ENCODE measurements around the gene SPACA7.
"Not testable (repeated sequence)": the region's sequence is repeated elsewhere in the genome, so short reads cannot be mapped to it uniquely, and the experiment has no call there.

Gene SPACA7

GRCh38 chr13:112366907-112367646, 9.1 kb upstream of the SPACA7 start:
- ATAC-seq: no peak
- no peak for DNase-seq
- peaks cover 5 to 38% of the 10 kb centered on the region in 2 donors for H3K9me3 Mint-ChIP-seq
- peaks cover 33% of the 10 kb centered on the region for H3K27me3 Mint-ChIP-seq
- H3K4me3 Mint-ChIP-seq: no peak overlapping the region
- H3K4me1 Mint-ChIP-seq: no peaks in the 10 kb centered on the region
- no peak overlapping the region for H3K27ac Mint-ChIP-seq

GRCh38 chr13:112368883-112369282, 7.3 kb upstream of the SPACA7 start:
- H3K4me3 Mint-ChIP-seq: no peak overlapping the region

GRCh38 chr13:112370311-112370710, 5.8 kb upstream of the SPACA7 start:
- DNase-seq (no peak), ATAC-seq (no peak)
- peaks cover 5 to 34% of the 10 kb centered on the region in 2 donors for H3K9me3 Mint-ChIP-seq
- H3K27ac Mint-ChIP-seq: no peak overlapping the region
- no peak overlapping the region for H3K4me3 Mint-ChIP-seq
- peaks cover 18% of the 10 kb centered on the region for H3K27me3 Mint-ChIP-seq
- H3K4me1 Mint-ChIP-seq: no peaks in the 10 kb centered on the region

More at GRCh38 chr13:112368883-112369282, 7.3 kb upstream of the SPACA7 start:
- H3K9me3 Mint-ChIP-seq: peaks cover 5 to 38% of the 10 kb centered on the region in 2 donors
- DNase-seq (no peak), ATAC-seq (no peak)
- no peaks in the 10 kb centered on the region for H3K4me1 Mint-ChIP-seq
- peaks cover 31% of the 10 kb centered on the region for H3K27me3 Mint-ChIP-seq
- H3K27ac Mint-ChIP-seq: no peak overlapping the region

GRCh38 chr13:112374271-112374670, 1.9 kb upstream of the SPACA7 start:
- Mint-ChIP-seq H3K27me3 (peaks cover 22% of the 10 kb centered on the region), H3K4me3 (no peak overlapping the region), H3K4me1 (no peaks in the 10 kb centered on the region), H3K9me3 (peaks cover 0 to 23% of the 10 kb centered on the region in 2 donors), H3K27ac (no peak overlapping the region)
- ATAC-seq (no peak), DNase-seq (no peak)

- no peaks in the 10 kb centered on the region for H3K9me3 Mint-ChIP-seq
- no peak for DNase-seq
- peak overlapping the region in 1 of 2 donors; percentile 52 for H3K27ac Mint-ChIP-seq
- no peak for ATAC-seq
- H3K4me1 Mint-ChIP-seq: no peaks in the 10 kb centered on the region
- H3K27me3 Mint-ChIP-seq: peaks cover 6% of the 10 kb centered on the region
- H3K4me3 Mint-ChIP-seq: no peak overlapping the region
Measured at GRCh38 chr13:112391746-112392145, 15.6 kb downstream of the SPACA7 start.

GRCh38 chr13:112392719-112393118, 16.6 kb downstream of the SPACA7 start:
- Mint-ChIP-seq H3K9me3 (no peaks in the 10 kb centered on the region), H3K27me3 (peaks cover 6% of the 10 kb centered on the region), H3K4me1 (no peaks in the 10 kb centered on the region), H3K4me3 (no peak overlapping the region), H3K27ac (no peak overlapping the region)
- DNase-seq (no peak), ATAC-seq (no peak)

- not testable (repeated sequence) for H3K4me3 Mint-ChIP-seq, H3K4me1 Mint-ChIP-seq, DNase-seq, ATAC-seq, H3K27ac Mint-ChIP-seq, H3K27me3 Mint-ChIP-seq, H3K9me3 Mint-ChIP-seq
Measured at GRCh38 chr13:112395022-112395421, 18.9 kb downstream of the SPACA7 start.

GRCh38 chr13:112395941-112396340, 19.8 kb downstream of the SPACA7 start:
- not testable (repeated sequence) for H3K4me1 Mint-ChIP-seq, ATAC-seq, H3K27me3 Mint-ChIP-seq, H3K4me3 Mint-ChIP-seq, H3K27ac Mint-ChIP-seq, H3K9me3 Mint-ChIP-seq, DNase-seq

GRCh38 chr13:112397108-112397507, 21.0 kb downstream of the SPACA7 start:
- H3K4me3 Mint-ChIP-seq: no peak overlapping the region
- no peak overlapping the region for H3K27ac Mint-ChIP-seq
- peaks cover 4 to 7% of the 10 kb centered on the region in 2 donors for H3K9me3 Mint-ChIP-seq
- DNase-seq (no peak), ATAC-seq (no peak)
- peaks cover 6% of the 10 kb centered on the region for H3K27me3 Mint-ChIP-seq
- no peaks in the 10 kb centered on the region for H3K4me1 Mint-ChIP-seq

GRCh38 chr13:112398347-112398746, 22.2 kb downstream of the SPACA7 start:
- peak; percentile 79 for ATAC-seq
- H3K4me3 Mint-ChIP-seq, DNase-seq, H3K4me1 Mint-ChIP-seq, H3K9me3 Mint-ChIP-seq, H3K27me3 Mint-ChIP-seq, H3K27ac Mint-ChIP-seq: not testable (repeated sequence)

GRCh38 chr13:112409828-112410227, 33.7 kb downstream of the SPACA7 start:
- not testable (repeated sequence) for H3K27ac Mint-ChIP-seq, DNase-seq, H3K4me1 Mint-ChIP-seq, ATAC-seq, H3K4me3 Mint-ChIP-seq
- peaks cover 13 to 18% of the 10 kb centered on the region in 2 donors for H3K9me3 Mint-ChIP-seq
- peaks cover 19% of the 10 kb centered on the region for H3K27me3 Mint-ChIP-seq

- Mint-ChIP-seq H3K4me1 (no peaks in the 10 kb centered on the region), H3K27me3 (peaks cover 9% of the 10 kb centered on the region), H3K4me3 (no peak overlapping the region), H3K9me3 (peaks cover 47 to 73% of the 10 kb centered on the region in 2 donors), H3K27ac (no peak overlapping the region)
- no peak for ATAC-seq
- DNase-seq: no peak
Measured at GRCh38 chr13:112416647-112417046, 40.5 kb downstream of the SPACA7 start.

GRCh38 chr13:112417079-112417478, 40.9 kb downstream of the SPACA7 start:
- ATAC-seq (no peak), DNase-seq (no peak)
- H3K27ac Mint-ChIP-seq: no peak overlapping the region
- H3K9me3 Mint-ChIP-seq: peaks cover 47 to 77% of the 10 kb centered on the region in 2 donors
- H3K4me1 Mint-ChIP-seq: no peaks in the 10 kb centered on the region
- H3K27me3 Mint-ChIP-seq: peaks cover 13% of the 10 kb centered on the region
- H3K4me3 Mint-ChIP-seq: no peak overlapping the region

- Mint-ChIP-seq H3K9me3 (peaks cover 35 to 47% of the 10 kb centered on the region in 2 donors), H3K27ac (no peak overlapping the region), H3K4me3 (no peak overlapping the region), H3K4me1 (no peaks in the 10 kb centered on the region), H3K27me3 (peaks cover 14% of the 10 kb centered on the region)
- no peak for DNase-seq
- no peak for ATAC-seq
Measured at GRCh38 chr13:112424098-112424497, 47.9 kb downstream of the SPACA7 start.

- no peak overlapping the region for H3K4me3 Mint-ChIP-seq
- H3K9me3 Mint-ChIP-seq: peaks cover 17 to 18% of the 10 kb centered on the region in 2 donors
- peaks cover 7% of the 10 kb centered on the region for H3K27me3 Mint-ChIP-seq
- no peaks in the 10 kb centered on the region for H3K4me1 Mint-ChIP-seq
- no peak for DNase-seq
- no peak for ATAC-seq
- no peak overlapping the region for H3K27ac Mint-ChIP-seq
Measured at GRCh38 chr13:112428704-112429103, 52.5 kb downstream of the SPACA7 start.

- ATAC-seq: no peak
- H3K4me3 Mint-ChIP-seq: no peak overlapping the region
Measured at GRCh38 chr13:112431734-112432133, 55.6 kb downstream of the SPACA7 start.

GRCh38 chr13:112432734-112433133, 56.6 kb downstream of the SPACA7 start:
- ATAC-seq: not testable (repeated sequence)

More at GRCh38 chr13:112431734-112432133, 55.6 kb downstream of the SPACA7 start:
- H3K27ac Mint-ChIP-seq: no peak overlapping the region
- H3K4me1 Mint-ChIP-seq: no peaks in the 10 kb centered on the region
- H3K9me3 Mint-ChIP-seq: peaks cover 15 to 17% of the 10 kb centered on the region in 2 donors
- H3K27me3 Mint-ChIP-seq: peaks cover 7% of the 10 kb centered on the region
- DNase-seq: no peak

More at GRCh38 chr13:112432734-112433133, 56.6 kb downstream of the SPACA7 start:
- H3K27ac Mint-ChIP-seq, H3K4me1 Mint-ChIP-seq, DNase-seq, H3K27me3 Mint-ChIP-seq, H3K4me3 Mint-ChIP-seq: not testable (repeated sequence)
- peaks cover 16 to 17% of the 10 kb centered on the region in 2 donors for H3K9me3 Mint-ChIP-seq

Measured in stimulated activated naive CD8-positive, alpha-beta T cell treated with anti-CD3 and anti-CD28 coated beads, Interleukin-15, amount 100 ng/mL, for 72 hours (primary cell).